CD14-positive monocyte (primary cell): Measurements from ENCODE around the gene BEX3. TPM values are rescaled to one million over a fixed set of nuclear protein-coding genes. Genes with fewer than 3 reads are reported as not detected.

Experiments
- DNase-seq, 3 donors: peaks; one replicate each; pipeline ENCODE4 v3.0.0-alpha.2; 2011 to 2022
- H2AFZ ChIP-seq: 2 replicates; pipeline ENCODE4 v1.6.0; 2012; ENCODE audit warnings: mild to moderate bottlenecking, low read depth, low read length, inconsistent platforms; ENCODE audit not compliant: insufficient read depth, poor library complexity, severe bottlenecking
- H3K27ac ChIP-seq, 2 donors: 1 replicate in 1 of 2; 2 replicates in 1 of 2; pipeline ENCODE4 v1.5.1; 2012 to 2013; ENCODE audit warnings: low read length in 2 of 2, control low read depth in 1 of 2, inconsistent platforms in 1 of 2, low read depth in 1 of 2, mild to moderate bottlenecking in 1 of 2
- H3K27me3 ChIP-seq, 2 donors: one replicate each; pipeline versions ENCODE4 v1.6.0 to v1.6.1; 2011 to 2013; ENCODE audit warnings: low read length in 2 of 2; ENCODE audit not compliant: control insufficient read depth in 2 of 2, insufficient read depth in 2 of 2
- H3K36me3 ChIP-seq, 2 donors: replicated peaks in 1 of 2; 1 replicate in 1 of 2; 2 replicates in 1 of 2; pipeline versions ENCODE4 v1.5.1 to v1.6.1; 2012 to 2013; ENCODE audit warnings: low read length in 2 of 2, control low read depth in 1 of 2, inconsistent platforms in 1 of 2, mild to moderate bottlenecking in 1 of 2; ENCODE audit not compliant: insufficient read depth in 2 of 2, control insufficient read depth in 1 of 2
- H3K4me1 ChIP-seq, 2 donors: 1 replicate in 1 of 2; 2 replicates in 1 of 2; pipeline versions ENCODE4 v1.5.1 to v1.6.1; 2012 to 2013; ENCODE audit warnings: low read length in 2 of 2, control low read depth in 1 of 2, inconsistent platforms in 1 of 2, mild to moderate bottlenecking in 1 of 2, moderate library complexity in 1 of 2; ENCODE audit not compliant: insufficient read depth in 2 of 2, control insufficient read depth in 1 of 2
- H3K4me2 ChIP-seq: replicated peaks from 2 replicates; pipeline ENCODE3; 2012; ENCODE audit warnings: low read length, moderate library complexity, mild to moderate bottlenecking; ENCODE audit not compliant: poor library complexity, severe bottlenecking; ENCODE audit errors: extremely low read depth
- H3K4me3 ChIP-seq, 3 experiments: fragments of 200-600 bp in 1 of 3; sonication (generic) in 1 of 3; replicated peaks in 1 of 3; 1 replicate in 2 of 3; 2 replicates in 1 of 3; pipeline ENCODE4 v1.5.1; 2011 to 2013; ENCODE audit warnings: low read length in 3 of 3, mild to moderate bottlenecking in 3 of 3, control low read depth in 2 of 3, low read depth in 2 of 3, inconsistent platforms in 1 of 3, moderate library complexity in 1 of 3
- H3K79me2 ChIP-seq: 2 replicates; pipeline ENCODE4 v1.6.0; 2012; ENCODE audit warnings: mild to moderate bottlenecking, control low read depth, inconsistent platforms, low read length, moderate library complexity; ENCODE audit not compliant: insufficient read depth
- H3K9ac ChIP-seq: 2 replicates; pipeline ENCODE4 v1.6.0; 2017; ENCODE audit warnings: low read length, mild to moderate bottlenecking; ENCODE audit not compliant: insufficient read depth, poor library complexity, severe bottlenecking
- H3K9me3 ChIP-seq, 2 donors: replicated peaks in 1 of 2; 1 replicate in 1 of 2; 2 replicates in 1 of 2; pipeline versions ENCODE4 v1.5.1 to v1.6.1; 2012 to 2013; ENCODE audit warnings: low read length in 2 of 2, control low read depth in 1 of 2; ENCODE audit not compliant: control insufficient read depth in 1 of 2, insufficient read depth in 1 of 2
- H4K20me1 ChIP-seq: 2 replicates; pipeline ENCODE4 v1.6.0; 2012; ENCODE audit warnings: mild to moderate bottlenecking, low read length, control low read depth, moderate library complexity; ENCODE audit not compliant: insufficient read depth
- H3K27ac Mint-ChIP-seq, 7 donors: one replicate each; pipeline ENCODE4 v1.8.0; 2020; ENCODE audit warnings: mild to moderate bottlenecking in 7 of 7, mixed read lengths in 7 of 7, moderate library complexity in 6 of 7, inconsistent platforms in 2 of 7
- H3K27me3 Mint-ChIP-seq, 3 donors: one replicate each; pipeline ENCODE4 v1.8.0; 2021 to 2022; ENCODE audit warnings: low read depth in 3 of 3, mild to moderate bottlenecking in 3 of 3, mixed read lengths in 3 of 3, moderate library complexity in 3 of 3, inconsistent platforms in 1 of 3
- H3K36me3 Mint-ChIP-seq, 2 donors: one replicate each; pipeline ENCODE4 v1.8.0; 2020; ENCODE audit warnings: mixed read lengths in 2 of 2, inconsistent platforms in 1 of 2, mild to moderate bottlenecking in 1 of 2
- H3K4me1 Mint-ChIP-seq: one replicate; pipeline ENCODE4 v1.8.0; 2020; ENCODE audit warnings: mild to moderate bottlenecking, mixed read lengths
- H3K4me3 Mint-ChIP-seq, 2 donors: one replicate each; pipeline ENCODE4 v1.8.0; 2020; ENCODE audit warnings: mild to moderate bottlenecking in 2 of 2, mixed read lengths in 2 of 2, moderate library complexity in 1 of 2
- H3K9me3 Mint-ChIP-seq, 7 donors: one replicate each; pipeline ENCODE4 v1.8.0; 2020 to 2022; ENCODE audit warnings: mixed read lengths in 7 of 7, mild to moderate bottlenecking in 6 of 7, moderate library complexity in 6 of 7, inconsistent platforms in 2 of 7
- WGBS: methylation state at CpG from one replicate; pipeline ENCODE4 v1.1.5; 2013; ENCODE audit warnings: missing lambda C conversion rate; ENCODE audit not compliant: insufficient coverage; 5-methylcytosine and 5-hydroxymethylcytosine counted together
- intact Hi-C, 2 donors: fragments of 100-400 bp; cut with micrococcal nuclease; formaldehyde crosslinking; loops; one replicate each; pipeline versions ENCODE4 v1.15.0 to v1.15.1; 2023
- polyA plus RNA-seq, 3 donors: library from polyadenylated mRNA; depleted of rRNA in 1 of 3; unstranded in 2 of 3; stranded (reverse) in 1 of 3; fragments of 300-500 nt in 2 of 3; fragments of >200 nt in 1 of 3; fragmentation: Illumina TruSeq in 2 of 3; gene quantifications; 1 replicate in 2 of 3; 2 replicates in 1 of 3; pipeline ENCODE4 v1.2.3, GENCODE V29; 2012 to 2021
- TF ChIP-seq, protein P1 (sequence below): fragments of 200-600 bp; IDR thresholded peaks from one replicate; pipeline ENCODE4 v1.8.0; 2022; ENCODE audit warnings: antibody characterized with exemption, mild to moderate bottlenecking

BEX3 gene
- polyA plus RNA-seq, 3 donors, result 0.49 to 2.7 (median 2.0) TPM

DNA sequence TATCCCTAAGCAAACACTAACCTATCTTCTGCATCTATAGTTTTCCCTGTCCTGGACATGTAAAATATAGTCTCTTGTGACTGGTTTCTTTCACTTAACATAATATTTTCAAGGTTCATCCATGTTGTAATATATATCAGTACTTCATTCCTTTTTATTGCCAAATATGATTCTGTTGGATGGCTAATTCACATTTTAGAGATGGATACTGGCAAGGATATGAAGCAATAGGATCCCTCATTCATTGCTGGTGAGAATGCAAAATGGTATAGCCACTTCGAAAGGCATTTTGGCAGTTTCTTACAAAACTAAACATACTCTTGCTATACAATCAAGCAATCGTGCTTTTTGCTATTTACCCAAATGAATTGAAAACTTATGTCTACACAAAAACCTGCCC is 13.3 kb upstream of the BEX3 start:
- Histone ChIP-seq H3K27me3 (no peaks in the 10 kb centered on the region), H4K20me1 (no peaks in the 10 kb centered on the region), H3K4me2 (no peak overlapping the region), H3K9ac (no peak overlapping the region), H2AFZ (no peak overlapping the region), H3K36me3 (no peaks in the 10 kb centered on the region), H3K27ac (no peak overlapping the region), H3K79me2 (no peaks in the 10 kb centered on the region), H3K9me3 (no peaks in the 10 kb centered on the region), H3K4me3 (no peak overlapping the region), H3K4me1 (no peaks in the 10 kb centered on the region)
- DNase-seq, result no peak
- WGBS, result no CpG with 5 or more reads among the region's 2 CpGs
- Mint-ChIP-seq H3K4me3 (no peak overlapping the region), H3K27ac (no peak overlapping the region), H3K36me3 (no peaks in the 10 kb centered on the region), H3K4me1 (peaks cover 8% of the 10 kb centered on the region), H3K27me3 (peaks cover 0 to 2% (median 0%) of the 10 kb centered on the region in 3 donors), H3K9me3 (peaks cover 0 to 3% (median 0%) of the 10 kb centered on the region in 7 donors)
- intact Hi-C loops, result no loop called here
- TF ChIP-seq, protein P1, sequence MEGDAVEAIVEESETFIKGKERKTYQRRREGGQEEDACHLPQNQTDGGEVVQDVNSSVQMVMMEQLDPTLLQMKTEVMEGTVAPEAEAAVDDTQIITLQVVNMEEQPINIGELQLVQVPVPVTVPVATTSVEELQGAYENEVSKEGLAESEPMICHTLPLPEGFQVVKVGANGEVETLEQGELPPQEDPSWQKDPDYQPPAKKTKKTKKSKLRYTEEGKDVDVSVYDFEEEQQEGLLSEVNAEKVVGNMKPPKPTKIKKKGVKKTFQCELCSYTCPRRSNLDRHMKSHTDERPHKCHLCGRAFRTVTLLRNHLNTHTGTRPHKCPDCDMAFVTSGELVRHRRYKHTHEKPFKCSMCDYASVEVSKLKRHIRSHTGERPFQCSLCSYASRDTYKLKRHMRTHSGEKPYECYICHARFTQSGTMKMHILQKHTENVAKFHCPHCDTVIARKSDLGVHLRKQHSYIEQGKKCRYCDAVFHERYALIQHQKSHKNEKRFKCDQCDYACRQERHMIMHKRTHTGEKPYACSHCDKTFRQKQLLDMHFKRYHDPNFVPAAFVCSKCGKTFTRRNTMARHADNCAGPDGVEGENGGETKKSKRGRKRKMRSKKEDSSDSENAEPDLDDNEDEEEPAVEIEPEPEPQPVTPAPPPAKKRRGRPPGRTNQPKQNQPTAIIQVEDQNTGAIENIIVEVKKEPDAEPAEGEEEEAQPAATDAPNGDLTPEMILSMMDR, result no peak

DNA sequence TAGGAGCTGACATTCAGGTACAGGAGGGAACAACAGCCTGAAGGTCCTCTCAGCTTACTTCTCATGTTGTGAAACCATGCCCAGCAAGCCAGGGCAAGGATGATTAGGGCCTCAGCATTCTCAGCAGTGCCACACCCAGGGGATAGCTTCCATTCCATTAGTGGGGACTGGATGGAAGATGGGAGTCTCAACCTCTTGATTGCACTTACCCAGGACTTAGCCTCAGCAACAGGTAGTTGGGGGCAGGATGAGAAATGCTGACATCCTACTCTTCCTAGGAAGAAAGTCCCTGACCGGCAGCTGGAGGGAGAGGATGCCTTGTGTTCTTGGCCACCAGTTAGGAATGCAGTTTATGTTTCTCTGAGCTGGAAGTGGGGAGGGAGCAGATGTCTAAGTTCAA is 8.8 kb upstream of the BEX3 start:
- Mint-ChIP-seq H3K36me3 (no peaks in the 10 kb centered on the region), H3K27ac (no peak overlapping the region), H3K27me3 (peaks cover 0 to 3% (median 0%) of the 10 kb centered on the region in 3 donors), H3K4me3 (no peak overlapping the region), H3K4me1 (peaks cover 12% of the 10 kb centered on the region), H3K9me3 (peaks cover 0 to 2% (median 0%) of the 10 kb centered on the region in 7 donors)
- WGBS, result no CpG with 5 or more reads among the region's 1 CpG
- Histone ChIP-seq H3K9me3 (no peaks in the 10 kb centered on the region), H3K27me3 (no peaks in the 10 kb centered on the region), H3K9ac (no peak overlapping the region), H3K4me2 (no peak overlapping the region), H3K4me3 (no peak overlapping the region), H3K4me1 (no peaks in the 10 kb centered on the region), H3K27ac (no peak overlapping the region), H3K79me2 (no peaks in the 10 kb centered on the region), H4K20me1 (no peaks in the 10 kb centered on the region), H2AFZ (no peak overlapping the region), H3K36me3 (no peaks in the 10 kb centered on the region)
- TF ChIP-seq, protein P1, result no peak
- intact Hi-C loops, result no loop called here
- no peak for DNase-seq
